ENCODE results near the gene OR1M1. TPM values are rescaled to one million over a fixed set of nuclear protein-coding genes. Genes with fewer than 3 reads are reported as not detected.

Gene OR1M1
- total RNA-seq (not detected in 2 replicates), polyA plus RNA-seq (not detected in 2 replicates)

DNA sequence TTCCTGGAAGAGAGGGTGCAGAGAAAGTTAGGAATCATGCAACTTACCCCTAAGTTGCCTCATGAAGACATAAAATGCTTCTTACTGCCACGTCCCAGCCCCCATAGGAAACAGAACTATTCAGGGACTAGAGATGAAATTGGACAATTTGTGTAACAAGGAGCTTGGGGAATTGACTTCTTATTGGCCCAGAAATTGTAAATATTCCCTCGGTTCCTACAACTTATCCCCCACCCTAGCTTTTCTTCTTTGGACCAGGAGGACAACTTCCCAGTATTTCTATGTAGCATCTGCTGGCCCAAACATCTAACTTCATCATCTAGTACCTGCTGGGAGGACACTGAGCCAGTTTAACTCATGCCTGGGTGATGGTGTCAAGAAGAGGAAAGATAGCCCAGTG, at the start of gene OR1M1:
TSS of gene OR1M1 (plus strand) at position 301 of the 400 bp plus-strand sequence. CDS start 6,184 bp downstream, outside the sequence.
- Histone ChIP-seq H3K36me3 (replicated peaks; ENCODE audit: insufficient read depth, low read depth) (no peaks in the 10 kb centered on the region), H3K4me2 (no peak within 1 kb of the TSS), H3K9me2 (replicated peaks; ENCODE audit: insufficient read depth) (no peaks in the 10 kb centered on the region), H3K79me2 (no peaks in the 10 kb centered on the region), H3K4me3 (no peak within 1 kb of the TSS), H4K20me1 (ENCODE audit: insufficient read depth, poor library complexity, severe bottlenecking) (no peaks in the 10 kb centered on the region), H3K27me3 (no peaks in the 10 kb centered on the region), H2AFZ (no peak within 1 kb of the TSS), H3K27ac (no peak within 1 kb of the TSS), H3K9me3 (ENCODE audit: low read depth) (no peaks in the 10 kb centered on the region), H3K4me1 (ENCODE audit: insufficient read depth) (no peaks in the 10 kb centered on the region)
- TF ChIP-seq EZH2 (IDR thresholded peaks at IDR 0.05; ENCODE audit: borderline replicate concordance) (no peak), CTCF (IDR thresholded peaks at IDR 0.05; ENCODE audit: poor library complexity) (no peak), EZH2phosphoT487 (IDR thresholded peaks at IDR 0.05; ENCODE audit: low read depth, severe bottlenecking, unreplicated experiment) (no peak)
- no peak for DNase-seq (ENCODE audit: low spot score)
- 52% methylated on average over 2 of the region's 2 CpGs for WGBS (ENCODE audit: low lambda C conversion rate, missing lambda C conversion rate)

GRCh38 chr19:9037400-9038062, 49.3 kb upstream of the OR1M1 start:
- H3K4me2 ChIP-seq = no peak overlapping the region
- H3K36me3 ChIP-seq (replicated peaks; ENCODE audit: insufficient read depth, low read depth) = no peaks in the 10 kb centered on the region
- no peak for DNase-seq (ENCODE audit: low spot score)
- 80% methylated on average over 8 of the region's 8 CpGs for WGBS (ENCODE audit: low lambda C conversion rate, missing lambda C conversion rate)
- no peaks in the 10 kb centered on the region for H3K79me2 ChIP-seq
- H3K27ac ChIP-seq = peak overlapping the region; percentile 16
- no peak overlapping the region for H3K4me3 ChIP-seq
- no peak overlapping the region for H2AFZ ChIP-seq
- TF ChIP-seq EZH2phosphoT487 (IDR thresholded peaks at IDR 0.05; ENCODE audit: low read depth, severe bottlenecking, unreplicated experiment) = no peak
- no peak for TF ChIP-seq EZH2 (IDR thresholded peaks at IDR 0.05; ENCODE audit: borderline replicate concordance)
- TF ChIP-seq CTCF (IDR thresholded peaks at IDR 0.05; ENCODE audit: poor library complexity) = no peak
- H4K20me1 ChIP-seq (ENCODE audit: insufficient read depth, poor library complexity, severe bottlenecking) = no peaks in the 10 kb centered on the region
- H3K9me3 ChIP-seq (ENCODE audit: low read depth) = no peaks in the 10 kb centered on the region
- H3K27me3 ChIP-seq = no peaks in the 10 kb centered on the region
- no peaks in the 10 kb centered on the region for H3K4me1 ChIP-seq (ENCODE audit: insufficient read depth)
- H3K9me2 ChIP-seq (replicated peaks; ENCODE audit: insufficient read depth) = no peaks in the 10 kb centered on the region

DNA sequence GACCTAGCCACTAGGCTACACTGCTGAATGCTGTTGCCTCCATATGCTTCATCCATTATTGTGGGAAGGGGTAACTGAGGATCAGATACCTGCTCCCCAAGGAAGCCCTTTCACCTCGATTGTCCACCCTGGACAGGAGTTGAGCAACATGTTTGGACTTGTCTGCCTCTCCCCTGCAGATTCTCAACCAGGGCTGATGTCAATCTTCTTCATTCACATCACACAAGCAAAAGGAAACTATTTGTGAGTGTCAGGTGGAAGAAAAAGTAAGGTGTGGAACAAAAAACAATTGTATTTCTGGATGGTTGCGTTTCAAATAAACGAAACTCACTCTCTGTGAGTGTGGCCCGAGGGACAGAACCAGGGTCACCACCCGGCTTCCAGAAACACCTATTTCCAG, 47.1 kb upstream of the OR1M1 start:
- H3K9me3 ChIP-seq (ENCODE audit: low read depth) = no peaks in the 10 kb centered on the region
- no peak overlapping the region for H3K4me3 ChIP-seq
- no peaks in the 10 kb centered on the region for H3K27me3 ChIP-seq
- 73% methylated on average over 5 of the region's 5 CpGs for WGBS (ENCODE audit: low lambda C conversion rate, missing lambda C conversion rate)
- peak overlapping the region; percentile 43 for H3K27ac ChIP-seq
- no peaks in the 10 kb centered on the region for H3K9me2 ChIP-seq (replicated peaks; ENCODE audit: insufficient read depth)
- H4K20me1 ChIP-seq (ENCODE audit: insufficient read depth, poor library complexity, severe bottlenecking) = no peaks in the 10 kb centered on the region
- no peak for DNase-seq (ENCODE audit: low spot score)
- H3K4me2 ChIP-seq = no peak overlapping the region
- no peaks in the 10 kb centered on the region for H3K36me3 ChIP-seq (replicated peaks; ENCODE audit: insufficient read depth, low read depth)
- TF ChIP-seq EZH2 (IDR thresholded peaks at IDR 0.05; ENCODE audit: borderline replicate concordance) (no peak), CTCF (IDR thresholded peaks at IDR 0.05; ENCODE audit: poor library complexity) (no peak), EZH2phosphoT487 (IDR thresholded peaks at IDR 0.05; ENCODE audit: low read depth, severe bottlenecking, unreplicated experiment) (no peak)
- H3K4me1 ChIP-seq (ENCODE audit: insufficient read depth) = no peaks in the 10 kb centered on the region
- H2AFZ ChIP-seq = no peak overlapping the region
- H3K79me2 ChIP-seq = no peaks in the 10 kb centered on the region
